ENCODE measurements around the gene FBN2.

GRCh38 chr5:128427921-128428320 lies 110.1 kb downstream of the FBN2 start:
- TF ChIP-seq CTCF (conservative IDR thresholded peaks at IDR 0.05 in 1 of 2, IDR thresholded peaks at IDR 0.05 in 1 of 2; ENCODE audit: low read depth in 1 of 2, low read length in 2 of 2) (no peak), EZH2 (IDR thresholded peaks at IDR 0.05; ENCODE audit: low read length, missing control alignments) (no peak)

Data from fibroblast of lung (primary cell).